LNCaP clone FGC (cell line): Measurements from ENCODE around the gene COP1.
"Not testable (repeated sequence)": the region's sequence is repeated elsewhere in the genome, so short reads cannot be mapped to it uniquely, and the experiment has no call there.

Source experiments
- DNase-seq: peaks from one replicate; pipeline ENCODE4 v3.0.0-alpha.2; 2011; ENCODE audit warnings: low read depth
- H3K4me3 ChIP-seq: 2 replicates; pipeline ENCODE4 v1.5.1; 2011; ENCODE audit warnings: mild to moderate bottlenecking, low read depth, low read length, control low read depth
- TF ChIP-seq, protein P1 (sequence below): IDR thresholded peaks from 2 replicates; pipeline ENCODE4 v1.5.1; 2012; ENCODE audit warnings: mild to moderate bottlenecking; ENCODE audit not compliant: control insufficient read depth, insufficient read depth; ENCODE audit errors: extremely low read depth

The COP1 gene

DNA sequence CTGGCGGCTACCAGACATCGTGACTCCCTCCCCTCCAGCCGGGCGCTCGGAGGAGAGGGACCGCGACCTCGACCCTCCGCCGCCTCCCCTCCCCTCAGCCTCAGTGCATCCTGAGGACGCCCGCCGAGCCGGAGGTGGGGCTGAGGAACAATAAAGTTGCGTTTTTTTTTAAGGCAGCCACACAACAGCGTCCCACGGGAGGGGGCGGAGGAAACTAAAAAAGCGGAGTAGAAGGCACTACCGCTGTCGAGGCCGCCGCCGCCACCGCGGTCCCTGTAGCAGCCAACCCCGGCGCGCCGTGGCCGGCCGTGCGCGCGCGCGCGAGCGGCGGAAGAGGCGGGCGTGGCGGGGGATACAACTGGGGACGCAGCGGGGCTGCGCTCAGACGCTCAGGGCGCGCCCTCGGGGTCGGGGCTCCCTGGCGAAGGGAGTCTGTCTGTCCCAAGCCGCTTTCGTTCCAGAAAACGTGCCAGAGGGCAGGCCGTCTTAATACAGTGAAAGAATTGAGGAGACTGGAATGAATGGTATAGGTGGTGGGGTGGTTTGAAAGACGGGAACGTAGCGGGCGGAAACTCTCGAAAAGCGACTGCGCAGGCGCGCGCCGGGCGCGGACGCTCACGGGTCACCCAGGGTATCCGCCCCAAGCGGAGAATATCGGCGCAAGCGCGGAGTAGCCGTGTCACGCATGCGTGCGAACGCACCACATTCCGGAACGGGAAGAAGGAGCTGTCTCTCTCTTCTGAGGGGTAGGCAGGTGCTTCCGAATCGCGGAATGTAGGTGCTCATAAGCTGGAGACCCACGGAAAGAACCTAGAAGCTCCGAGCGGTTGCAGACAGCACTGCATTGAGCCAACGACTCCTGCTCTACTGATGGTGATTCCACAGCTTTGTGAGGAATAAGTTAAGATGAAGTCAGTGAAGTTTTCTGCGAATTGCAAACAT lies at the start of gene COP1:
Gene COP1, minus strand, starts transcription at position 326 of the 942 bp plus-strand sequence. Its CDS starts 308 bp downstream, at position 18.
- peak; percentile 93 for DNase-seq
- TF ChIP-seq, protein P1, sequence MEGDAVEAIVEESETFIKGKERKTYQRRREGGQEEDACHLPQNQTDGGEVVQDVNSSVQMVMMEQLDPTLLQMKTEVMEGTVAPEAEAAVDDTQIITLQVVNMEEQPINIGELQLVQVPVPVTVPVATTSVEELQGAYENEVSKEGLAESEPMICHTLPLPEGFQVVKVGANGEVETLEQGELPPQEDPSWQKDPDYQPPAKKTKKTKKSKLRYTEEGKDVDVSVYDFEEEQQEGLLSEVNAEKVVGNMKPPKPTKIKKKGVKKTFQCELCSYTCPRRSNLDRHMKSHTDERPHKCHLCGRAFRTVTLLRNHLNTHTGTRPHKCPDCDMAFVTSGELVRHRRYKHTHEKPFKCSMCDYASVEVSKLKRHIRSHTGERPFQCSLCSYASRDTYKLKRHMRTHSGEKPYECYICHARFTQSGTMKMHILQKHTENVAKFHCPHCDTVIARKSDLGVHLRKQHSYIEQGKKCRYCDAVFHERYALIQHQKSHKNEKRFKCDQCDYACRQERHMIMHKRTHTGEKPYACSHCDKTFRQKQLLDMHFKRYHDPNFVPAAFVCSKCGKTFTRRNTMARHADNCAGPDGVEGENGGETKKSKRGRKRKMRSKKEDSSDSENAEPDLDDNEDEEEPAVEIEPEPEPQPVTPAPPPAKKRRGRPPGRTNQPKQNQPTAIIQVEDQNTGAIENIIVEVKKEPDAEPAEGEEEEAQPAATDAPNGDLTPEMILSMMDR = no peak
- H3K4me3 ChIP-seq = peak within 1 kb of the TSS; percentile 79

DNA sequence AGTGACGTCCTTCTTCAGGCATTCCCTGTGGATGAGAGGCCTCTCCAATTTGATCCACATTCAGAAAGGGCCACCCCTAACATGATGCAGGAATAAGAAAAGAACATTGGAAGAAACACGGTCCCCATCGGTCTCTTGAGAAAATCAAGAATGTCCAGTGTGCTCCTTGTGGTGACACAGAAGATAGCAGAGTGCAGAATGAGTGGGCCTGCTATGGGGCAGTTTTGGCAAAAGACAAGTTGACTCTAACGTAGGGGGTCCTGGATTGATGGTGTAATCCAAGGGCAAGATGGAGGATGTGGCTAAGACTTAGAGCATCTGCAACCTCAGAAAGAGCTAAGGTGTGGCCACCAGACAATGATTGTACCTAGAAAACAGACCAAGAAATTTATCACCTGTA lies 45.1 kb upstream of the COP1 start:
- no peak overlapping the region for H3K4me3 ChIP-seq
- TF ChIP-seq, protein P1 = no peak
- no peak for DNase-seq

DNA sequence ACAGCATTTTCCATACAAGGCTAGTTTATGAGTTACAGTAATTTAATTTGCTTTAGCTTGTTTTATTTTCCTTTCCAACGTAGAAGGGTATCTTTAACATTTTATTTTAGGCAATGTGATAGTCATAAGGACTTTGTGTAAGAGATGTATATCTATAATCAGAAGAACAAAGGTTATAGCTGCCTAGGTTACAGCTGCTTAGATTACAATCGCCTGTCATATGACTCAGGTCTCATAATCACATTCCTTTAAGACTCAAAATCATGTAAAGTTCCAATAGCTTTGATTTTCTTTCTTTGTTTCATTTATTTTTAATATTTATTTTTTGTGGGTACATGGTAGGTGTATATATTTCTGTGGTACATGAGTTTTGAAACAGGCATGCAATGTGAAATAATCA lies 37.8 kb upstream of the COP1 start:
- DNase-seq = no peak
- TF ChIP-seq, protein P1 = no peak
- H3K4me3 ChIP-seq = no peak overlapping the region

DNA sequence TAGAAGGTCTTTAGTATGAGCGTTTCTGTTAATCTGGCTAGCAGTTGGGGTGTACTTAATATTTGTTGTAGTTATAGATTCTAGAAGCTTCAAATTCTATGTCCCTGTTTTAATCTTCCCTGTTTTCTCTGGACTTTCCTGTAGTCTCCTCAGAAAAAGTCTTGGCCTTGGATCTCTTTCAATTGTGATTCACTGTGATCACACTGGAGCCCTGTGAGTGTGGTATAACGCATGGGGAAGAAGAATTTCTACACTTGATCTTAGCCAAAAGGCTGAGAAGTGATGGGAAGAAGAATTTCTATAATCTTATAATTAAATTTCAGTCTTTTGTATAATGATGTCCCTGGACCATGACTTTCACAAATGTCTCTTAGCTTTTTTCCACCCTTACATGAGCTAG lies 36.7 kb upstream of the COP1 start:
- TF ChIP-seq, protein P1 = no peak
- no peak for DNase-seq
- no peak overlapping the region for H3K4me3 ChIP-seq

DNA sequence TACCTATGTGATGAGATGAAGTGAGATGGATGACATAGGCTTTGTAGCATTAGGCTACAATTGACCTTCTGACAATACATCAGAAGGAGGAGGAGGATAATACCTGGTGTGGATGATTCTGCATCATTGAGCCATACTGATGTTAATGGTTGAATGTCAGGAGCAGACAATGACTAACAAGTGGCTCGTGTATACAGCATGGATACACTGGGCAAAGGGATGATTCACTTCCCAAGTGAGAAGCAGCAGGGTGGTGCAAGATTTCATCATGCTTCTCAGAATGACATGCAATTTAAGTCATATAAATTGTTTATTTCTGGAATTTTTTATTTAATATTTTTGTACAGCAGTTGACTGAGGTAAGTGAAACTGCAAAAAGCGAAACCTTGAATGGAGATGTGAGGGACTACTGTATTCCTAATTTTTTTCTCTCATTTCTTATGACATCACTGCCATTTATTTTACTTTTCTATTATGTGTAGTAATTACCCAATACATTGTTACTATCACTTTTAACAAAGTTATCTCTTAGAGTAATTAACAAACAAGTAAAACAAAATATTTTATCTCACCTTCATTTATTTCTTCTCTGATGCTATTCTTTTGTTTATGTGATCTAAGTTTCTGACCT lies 34.4 kb upstream of the COP1 start:
- no peak overlapping the region for H3K4me3 ChIP-seq
- TF ChIP-seq, protein P1 = no peak
- no peak for DNase-seq

DNA sequence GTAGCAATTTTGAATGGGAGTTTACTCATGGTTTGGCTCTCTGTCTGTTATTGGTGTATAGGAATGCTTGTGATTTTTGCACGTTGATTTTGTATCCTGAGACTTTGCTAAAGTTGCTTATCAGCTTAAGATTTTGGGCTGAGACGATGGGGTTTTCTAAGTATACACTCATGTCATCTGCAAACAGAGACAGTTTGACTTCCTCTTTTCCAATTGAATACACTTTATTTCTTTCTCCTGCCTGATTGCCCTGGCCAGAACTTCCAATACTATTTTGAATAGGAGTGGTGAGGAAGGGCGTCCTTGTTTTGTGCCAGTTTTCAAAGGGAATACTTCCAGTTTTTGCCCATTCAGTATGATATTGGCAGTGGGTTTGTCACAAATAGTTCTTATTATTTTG lies 26.6 kb upstream of the COP1 start:
- not testable (repeated sequence) for H3K4me3 ChIP-seq

DNA sequence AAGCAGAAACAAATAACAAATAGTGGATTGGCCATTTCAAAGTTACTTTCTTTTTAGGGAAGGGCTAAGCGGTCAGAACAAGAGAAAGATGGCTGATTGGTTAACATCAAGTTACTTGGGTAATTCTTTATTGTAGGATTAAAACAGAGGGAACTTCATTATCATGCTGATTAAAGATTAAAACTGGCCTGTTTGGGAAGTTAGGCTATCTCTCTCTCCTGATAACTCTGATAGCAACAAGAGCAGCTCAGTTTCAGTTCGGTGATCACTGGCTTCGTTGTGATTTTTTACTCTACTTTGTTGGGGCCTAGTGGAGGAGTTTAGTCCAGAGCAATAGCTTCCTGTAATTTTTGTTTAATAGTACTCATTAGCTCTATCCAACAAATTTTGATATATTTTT lies 20.5 kb upstream of the COP1 start:
- TF ChIP-seq, protein P1 = no peak
- no peak overlapping the region for H3K4me3 ChIP-seq
- no peak for DNase-seq

More for the DNA sequence above, 26.6 kb upstream of the COP1 start:
- not testable (repeated sequence) for DNase-seq
